ENCODE data around the gene ZFAND5.
A peak's percentile ranks its signal among the peaks of the same experiment; 100 is the strongest.

The ZFAND5 gene

DNA sequence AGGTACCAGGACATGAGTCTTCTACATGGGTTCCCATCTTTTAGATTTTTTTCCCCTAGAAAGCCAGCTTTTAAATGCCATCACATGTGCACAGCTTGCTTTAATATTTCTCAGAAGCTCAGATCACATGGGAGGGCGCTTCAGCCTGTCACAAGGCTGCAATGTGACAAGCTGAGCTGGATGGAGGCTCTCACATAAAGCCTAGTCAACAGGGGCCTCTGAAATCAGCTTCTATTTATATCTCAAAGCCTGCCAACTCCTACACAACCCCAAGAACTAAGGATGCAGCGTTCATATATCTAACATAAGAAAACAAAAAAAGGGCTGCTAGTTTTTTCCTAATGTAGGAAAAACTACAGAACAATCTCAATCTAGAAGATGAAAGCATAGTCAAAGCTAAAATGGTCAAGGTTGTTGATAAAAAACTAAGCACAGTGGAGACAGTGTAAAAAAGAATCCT is 2.3 kb downstream of the ZFAND5 start:
- DNase-seq: peak; percentile 56 to 65

DNA sequence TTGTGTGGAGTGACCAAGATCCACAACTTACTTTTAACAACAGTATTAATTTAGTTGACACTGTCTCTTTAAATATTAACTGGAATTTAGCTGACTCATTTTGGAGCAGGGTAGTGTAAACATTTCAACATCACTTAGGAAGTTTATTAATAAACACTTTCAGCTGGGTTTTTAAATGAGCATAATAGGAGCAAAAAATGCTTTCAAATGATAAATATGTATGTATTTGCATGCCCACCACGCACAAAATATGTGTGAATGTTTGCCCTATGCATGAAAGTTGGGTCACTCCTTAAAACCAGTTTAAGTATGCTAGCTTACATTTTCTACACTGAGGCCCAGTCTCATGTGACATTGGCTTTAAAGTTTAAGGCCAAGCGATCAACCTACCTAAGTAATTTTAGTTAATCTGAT is 2.9 kb downstream of the ZFAND5 start:
- no peak for DNase-seq

DNA sequence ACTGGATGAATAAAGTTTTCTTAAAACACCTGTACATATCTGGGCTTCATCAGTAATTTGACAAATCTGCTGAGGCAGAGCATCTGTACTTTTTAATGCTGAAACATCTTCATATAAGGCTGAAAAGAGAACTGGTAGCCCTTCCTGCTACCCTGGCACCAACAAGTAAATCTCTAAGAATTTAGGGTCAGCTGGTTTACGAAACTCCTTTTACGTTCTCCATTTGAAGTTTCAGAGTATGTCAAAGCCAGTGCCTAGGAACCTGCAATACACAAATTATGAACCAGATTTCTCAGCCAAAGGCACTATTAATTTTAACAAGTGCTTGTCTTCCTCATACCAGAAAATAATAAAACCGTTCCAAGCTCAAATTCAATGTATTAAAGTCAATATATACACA is 3.8 kb downstream of the ZFAND5 start:
- no peak for DNase-seq

DNA sequence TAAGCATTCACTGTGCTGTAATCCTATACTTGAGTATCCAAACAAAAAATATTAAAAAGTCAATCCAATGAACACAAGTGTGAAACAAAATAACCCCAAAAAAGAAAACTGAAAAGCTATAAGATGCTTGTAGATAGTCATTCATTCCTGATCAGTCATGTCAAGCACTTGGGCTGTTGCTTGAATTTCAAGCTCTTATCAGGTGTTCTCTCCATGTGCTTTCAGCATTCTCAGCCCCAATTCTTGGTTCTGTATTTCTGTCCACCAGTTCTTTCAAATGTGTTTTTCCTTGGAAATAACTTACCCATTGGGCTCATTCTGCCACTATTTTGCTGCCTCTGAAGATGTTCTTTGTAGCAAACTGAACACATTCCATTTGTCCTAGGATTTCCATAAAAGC is 4.7 kb downstream of the ZFAND5 start:
- no peak for DNase-seq

DNA sequence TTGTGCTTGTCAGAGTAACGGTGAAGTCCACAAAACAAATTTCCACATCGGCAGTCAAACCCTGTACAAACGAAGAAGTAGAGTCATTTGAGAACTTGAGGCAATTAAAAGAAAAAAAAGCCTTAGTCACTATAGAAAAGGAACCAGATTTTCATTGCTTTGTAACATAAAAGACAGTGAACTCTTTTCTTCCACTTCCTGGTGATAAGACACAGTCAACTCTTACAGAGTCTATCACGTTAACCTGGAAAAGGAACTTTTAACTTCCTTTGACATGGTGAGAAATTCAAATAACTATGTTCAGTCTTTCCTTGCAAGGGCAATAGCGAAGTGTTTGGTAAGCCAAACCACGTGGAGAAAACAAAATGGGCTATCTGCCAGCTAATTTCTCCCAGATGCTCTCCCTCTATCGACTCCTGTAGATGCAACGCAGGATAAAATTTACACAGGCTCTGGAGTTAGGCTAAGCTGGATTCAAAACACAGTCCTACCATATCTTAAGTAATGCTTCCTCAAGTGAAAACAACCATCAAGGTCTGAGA is 8.9 kb downstream of the ZFAND5 start:
- DNase-seq: no peak

GRCh38 chr9:72355153-72355552 is 9.9 kb downstream of the ZFAND5 start:
- DNase-seq: no peak

- DNase-seq: no peak
These were observed 10.3 kb downstream of the ZFAND5 start for GRCh38 chr9:72354704-72355103.

- no peak for DNase-seq
These were observed 11.4 kb downstream of the ZFAND5 start for GRCh38 chr9:72353455-72354116.

DNA sequence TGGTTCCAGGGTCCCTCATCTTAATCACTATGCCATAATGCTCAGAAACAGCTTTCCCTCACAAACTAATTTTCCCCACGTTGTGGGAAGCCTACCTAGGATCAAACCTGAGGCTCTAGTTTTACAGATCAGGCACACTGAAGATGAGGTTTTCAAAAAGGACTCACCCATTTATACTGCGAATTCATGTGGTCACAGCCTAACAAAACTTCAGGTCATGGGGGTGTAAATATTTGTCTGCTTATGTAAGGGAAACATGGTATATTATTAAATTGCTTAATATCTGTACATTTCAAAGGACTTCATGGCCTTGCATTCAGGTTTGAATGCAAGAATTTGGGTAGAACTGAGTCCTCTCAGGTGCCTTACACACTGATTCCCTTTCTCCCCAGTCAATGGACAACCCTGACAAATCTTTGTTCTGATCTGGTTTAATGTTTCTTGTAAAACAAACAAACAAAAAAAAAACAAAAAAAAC is 12.1 kb downstream of the ZFAND5 start:
- no peak for DNase-seq

DNA sequence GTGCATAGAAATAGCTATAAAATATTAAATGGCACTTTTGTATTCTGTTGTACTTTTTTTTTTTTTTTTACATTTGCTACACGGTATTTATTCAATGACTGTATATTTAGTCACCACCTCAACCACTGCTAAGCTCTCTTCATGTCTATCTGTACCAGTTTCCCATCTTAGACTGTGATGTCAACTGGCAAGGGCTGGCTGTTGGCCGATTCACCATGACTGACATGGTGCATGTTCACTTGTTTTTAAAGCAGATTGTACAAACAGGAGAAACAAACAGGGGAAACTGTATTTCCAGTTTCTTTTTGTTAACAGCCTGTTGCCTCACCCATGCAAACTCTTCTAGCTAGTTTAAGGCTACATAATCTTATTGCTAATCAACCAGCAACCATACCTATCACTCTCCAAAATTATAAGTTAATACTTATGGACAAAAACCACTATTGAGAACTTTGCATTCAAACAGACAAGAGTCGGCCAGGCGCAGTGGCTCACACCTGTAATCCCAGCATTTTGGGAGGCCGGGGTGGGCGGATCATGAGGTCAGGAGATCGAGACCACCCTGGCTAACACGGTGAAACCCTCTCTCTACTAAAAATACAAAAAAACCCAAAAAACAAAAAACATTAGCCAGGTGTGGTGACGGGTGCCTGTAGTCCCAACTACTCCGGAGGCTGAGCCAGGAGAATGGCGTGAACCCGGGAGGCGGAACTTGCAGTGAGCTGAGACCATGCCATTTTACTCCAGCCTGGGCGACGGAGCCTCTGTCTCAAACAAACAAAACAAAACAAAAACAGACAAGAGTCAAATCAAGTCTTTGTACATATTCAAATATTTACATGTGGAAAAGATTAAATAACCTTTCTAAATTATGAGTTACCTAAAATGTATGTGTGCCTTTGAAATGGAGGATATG is 13.2 kb downstream of the ZFAND5 start:
- no peak for DNase-seq

- DNase-seq: no peak
These were observed 15.1 kb downstream of the ZFAND5 start for GRCh38 chr9:72349911-72350310.

DNA sequence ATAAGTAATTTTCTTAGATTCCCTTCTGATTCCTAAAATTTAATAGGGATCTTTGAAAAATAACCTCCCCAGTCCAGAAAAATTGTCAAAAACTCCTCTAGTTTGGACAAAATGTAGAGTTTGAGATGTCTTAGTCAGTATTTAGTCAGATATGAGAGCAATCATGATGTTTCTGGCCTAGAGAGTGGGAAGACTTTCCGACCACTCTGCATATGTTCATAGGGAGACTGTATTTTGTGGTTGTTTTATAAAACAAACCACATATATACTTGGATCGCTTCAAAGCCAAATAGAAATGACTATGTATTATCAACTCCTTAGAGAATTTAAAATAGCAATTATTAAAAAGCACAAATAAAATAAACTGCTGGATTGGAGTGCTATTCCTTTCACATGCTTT is 15.8 kb downstream of the ZFAND5 start:
- no peak for DNase-seq

DNA sequence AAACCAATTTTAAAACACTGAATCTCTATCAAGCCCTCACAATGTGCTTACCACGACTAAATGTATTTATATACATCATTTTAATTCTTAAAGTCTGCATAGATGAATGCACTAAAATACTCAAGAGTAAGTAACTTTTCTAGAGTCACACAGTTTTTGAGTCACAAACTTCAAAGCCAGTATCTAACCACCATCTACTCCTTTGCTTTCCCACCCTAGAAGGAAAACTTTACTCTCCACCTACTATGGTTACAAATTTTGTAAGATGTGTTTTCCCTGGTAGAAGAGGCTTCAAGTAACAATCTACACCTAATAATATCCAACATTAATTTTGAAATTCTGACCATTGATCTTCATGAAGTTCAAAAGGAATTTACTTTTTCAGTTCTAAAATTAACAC is 18.7 kb downstream of the ZFAND5 start:
- DNase-seq: no peak

DNA sequence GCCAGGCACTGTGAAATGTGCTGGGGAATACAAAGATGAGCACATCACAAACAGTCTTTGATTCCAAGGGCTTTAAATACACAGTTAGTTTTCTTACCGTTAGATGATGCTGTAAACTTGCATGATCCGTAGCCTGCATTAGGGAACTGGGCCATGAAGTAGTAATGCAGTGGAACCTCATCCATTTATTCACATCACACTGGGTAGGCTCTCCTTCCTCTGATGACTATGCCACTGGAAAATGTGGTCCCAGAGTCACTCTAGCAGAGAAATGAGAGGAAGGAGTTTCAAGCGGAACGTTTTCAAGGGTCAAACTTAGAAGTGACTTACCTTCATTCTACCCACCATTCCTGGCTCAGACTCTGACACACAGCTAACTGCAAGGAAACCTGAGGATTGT is 26.4 kb downstream of the ZFAND5 start:
- DNase-seq: no peak

DNA sequence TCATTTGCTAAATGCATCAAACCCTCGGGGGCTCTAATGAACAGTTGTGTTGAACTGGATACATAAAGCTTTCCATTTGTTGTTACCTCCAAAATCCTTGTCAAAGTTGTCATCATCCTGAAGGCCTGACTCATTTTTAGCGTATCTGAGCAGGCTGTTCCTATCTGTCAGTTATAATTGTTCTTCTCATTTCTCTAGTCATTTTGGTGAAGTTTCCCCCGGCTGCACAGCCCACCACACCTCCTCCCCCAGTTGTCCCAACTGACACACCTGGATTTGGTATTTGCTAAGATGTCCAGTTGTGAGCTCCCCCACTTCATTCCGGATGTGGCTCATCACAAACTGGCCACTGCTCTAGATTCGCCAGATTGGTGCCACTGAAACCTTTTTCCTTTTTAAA is 27.7 kb downstream of the ZFAND5 start:
- no peak for DNase-seq

- no peak for DNase-seq
These were observed 30.2 kb downstream of the ZFAND5 start for GRCh38 chr9:72334658-72335337.

- DNase-seq: no peak
These were observed 31.3 kb downstream of the ZFAND5 start for GRCh38 chr9:72333709-72334108.

- no peak for DNase-seq
These were observed 31.8 kb downstream of the ZFAND5 start for GRCh38 chr9:72333197-72333596.

DNA sequence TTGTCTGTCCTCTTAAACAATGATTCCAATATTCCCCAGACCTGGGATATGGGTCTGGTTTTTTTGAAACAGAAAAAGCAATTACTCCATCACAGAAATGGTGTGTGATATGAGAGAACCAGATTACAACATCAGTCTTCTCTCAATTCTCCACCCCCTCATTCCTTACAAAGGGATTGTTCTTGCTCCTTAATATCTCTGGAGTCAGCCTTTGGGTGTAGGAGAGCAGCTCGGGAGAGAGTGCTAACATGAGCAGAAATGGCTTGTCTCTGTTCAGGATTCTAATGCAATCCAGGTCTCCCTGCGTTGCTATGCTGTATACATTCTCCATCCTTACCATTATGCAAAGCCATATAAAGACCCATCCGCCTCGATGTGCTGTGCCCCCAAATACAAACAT is 32.7 kb downstream of the ZFAND5 start:
- DNase-seq: no peak

DNA sequence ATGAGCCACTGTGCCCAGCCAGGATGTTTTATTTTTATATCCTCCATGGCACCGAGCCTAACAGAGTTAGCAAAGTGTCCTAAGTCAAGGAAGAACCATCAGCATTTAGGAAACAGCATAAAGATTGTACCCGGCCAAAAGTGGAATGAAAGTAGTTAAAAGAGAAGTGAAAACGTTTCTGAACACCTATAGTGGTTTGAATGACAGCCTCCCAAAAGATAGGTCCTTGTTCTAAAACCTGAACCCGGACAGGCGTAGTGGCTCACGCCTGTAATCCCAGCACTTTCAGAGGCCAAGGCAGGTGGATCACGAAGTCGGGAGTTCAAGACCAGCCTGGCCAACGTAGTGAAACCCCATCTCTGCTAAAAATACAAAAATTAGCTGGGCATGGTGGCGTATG is 37.4 kb downstream of the ZFAND5 start:
- DNase-seq: no peak

GRCh38 chr9:72326641-72327040 is 38.4 kb downstream of the ZFAND5 start:
- no peak for DNase-seq

GRCh38 chr9:72324974-72325373 is 40.0 kb downstream of the ZFAND5 start:
- DNase-seq: no peak

DNA sequence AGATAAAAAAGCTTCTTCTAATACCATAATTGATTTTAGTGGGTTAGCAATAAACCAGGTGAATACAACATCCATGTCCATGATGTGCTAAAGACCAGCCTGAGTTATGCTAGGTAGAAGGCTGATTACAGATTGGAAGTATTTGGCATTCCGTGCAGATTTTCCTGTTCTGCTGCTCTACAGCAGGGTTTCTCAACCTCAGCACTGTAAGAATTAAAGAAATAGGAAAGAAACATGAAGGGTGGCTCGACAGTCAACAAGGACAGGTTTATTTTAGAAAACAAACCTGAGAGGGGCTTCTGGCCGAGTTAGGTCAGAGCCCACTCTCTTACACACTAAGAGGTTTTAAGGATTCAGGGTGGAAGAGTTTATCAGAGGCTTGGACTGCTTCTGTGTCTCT is 42.3 kb downstream of the ZFAND5 start:
- DNase-seq: no peak

Measured in CD4-positive, alpha-beta T cell treated with Interferon alpha-2 for 1 hour (primary cell).